ENCODE measurements around the gene CAB39L. TPM values are rescaled to one million over a fixed set of nuclear protein-coding genes. Genes with fewer than 3 reads are reported as not detected.
"Not testable (repeated sequence)": the region's sequence is repeated elsewhere in the genome, so short reads cannot be mapped to it uniquely, and the experiment has no call there.

CAB39L gene
- total RNA-seq, 1 donor from 2014 or later: 13.4 TPM

DNA sequence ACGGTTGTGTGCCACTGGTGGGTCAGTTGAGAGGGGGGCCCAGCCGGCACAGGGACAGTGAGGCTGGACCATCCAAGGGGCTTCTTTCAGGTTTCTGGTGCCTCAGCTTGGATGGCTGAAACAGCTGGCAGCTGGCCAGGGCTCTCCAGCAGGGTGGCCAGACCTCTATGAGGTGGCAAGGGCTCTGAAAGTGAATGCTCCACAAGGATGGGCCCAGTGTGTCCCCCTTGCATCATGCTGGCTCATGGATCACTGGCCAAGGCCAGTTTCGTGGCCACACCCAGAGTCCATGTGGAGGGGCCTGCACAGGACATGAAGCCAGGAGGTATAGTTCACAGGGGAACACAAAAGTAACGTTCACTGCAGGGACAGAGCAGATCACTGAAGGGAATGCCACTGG lies 146.5 kb downstream of the CAB39L start:
- Histone ChIP-seq H3K36me3 (peaks cover 8% of the 10 kb centered on the region), H3K27me3 (ENCODE audit: low read depth) (no peaks in the 10 kb centered on the region), H3K27ac (no peak overlapping the region), H3K4me1 (peaks cover 8% of the 10 kb centered on the region), H3K4me3 (no peak overlapping the region), H3K9me3 (no peaks in the 10 kb centered on the region)
- ATAC-seq: no peak
- intact Hi-C loops (cut with DNase I): no loop called here
- no peak for DNase-seq
- TF ChIP-seq, protein P1, sequence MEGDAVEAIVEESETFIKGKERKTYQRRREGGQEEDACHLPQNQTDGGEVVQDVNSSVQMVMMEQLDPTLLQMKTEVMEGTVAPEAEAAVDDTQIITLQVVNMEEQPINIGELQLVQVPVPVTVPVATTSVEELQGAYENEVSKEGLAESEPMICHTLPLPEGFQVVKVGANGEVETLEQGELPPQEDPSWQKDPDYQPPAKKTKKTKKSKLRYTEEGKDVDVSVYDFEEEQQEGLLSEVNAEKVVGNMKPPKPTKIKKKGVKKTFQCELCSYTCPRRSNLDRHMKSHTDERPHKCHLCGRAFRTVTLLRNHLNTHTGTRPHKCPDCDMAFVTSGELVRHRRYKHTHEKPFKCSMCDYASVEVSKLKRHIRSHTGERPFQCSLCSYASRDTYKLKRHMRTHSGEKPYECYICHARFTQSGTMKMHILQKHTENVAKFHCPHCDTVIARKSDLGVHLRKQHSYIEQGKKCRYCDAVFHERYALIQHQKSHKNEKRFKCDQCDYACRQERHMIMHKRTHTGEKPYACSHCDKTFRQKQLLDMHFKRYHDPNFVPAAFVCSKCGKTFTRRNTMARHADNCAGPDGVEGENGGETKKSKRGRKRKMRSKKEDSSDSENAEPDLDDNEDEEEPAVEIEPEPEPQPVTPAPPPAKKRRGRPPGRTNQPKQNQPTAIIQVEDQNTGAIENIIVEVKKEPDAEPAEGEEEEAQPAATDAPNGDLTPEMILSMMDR (IDR thresholded peaks at IDR 0.05): no peak

DNA sequence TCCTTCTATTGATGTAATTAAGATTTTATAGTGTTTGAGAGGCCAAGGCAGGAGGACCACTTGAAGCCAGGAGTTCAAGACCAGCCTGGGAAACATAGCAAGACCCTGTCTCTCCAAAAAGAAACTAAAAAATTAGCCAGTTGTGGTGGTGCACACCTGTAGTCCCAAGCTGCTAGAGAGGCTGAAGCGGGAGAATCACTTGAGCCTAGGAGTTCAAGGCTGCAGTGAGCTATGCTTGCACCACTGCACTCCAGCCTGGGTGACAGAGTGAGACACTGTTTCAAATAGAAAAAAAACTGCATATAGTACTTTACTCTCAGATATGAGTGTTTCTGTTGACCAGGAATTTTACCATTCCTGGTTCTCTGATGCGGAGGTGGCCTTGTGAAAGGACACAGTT lies 147.2 kb downstream of the CAB39L start:
- ATAC-seq (no peak), DNase-seq (no peak)
- Histone ChIP-seq H3K36me3 (peaks cover 8% of the 10 kb centered on the region), H3K9me3 (no peaks in the 10 kb centered on the region), H3K4me1 (peaks cover 8% of the 10 kb centered on the region), H3K27me3 (ENCODE audit: low read depth) (no peaks in the 10 kb centered on the region), H3K27ac (no peak overlapping the region), H3K4me3 (no peak overlapping the region)
- TF ChIP-seq, protein P1 (IDR thresholded peaks at IDR 0.05): no peak
- intact Hi-C loops (cut with DNase I): no loop called here

DNA sequence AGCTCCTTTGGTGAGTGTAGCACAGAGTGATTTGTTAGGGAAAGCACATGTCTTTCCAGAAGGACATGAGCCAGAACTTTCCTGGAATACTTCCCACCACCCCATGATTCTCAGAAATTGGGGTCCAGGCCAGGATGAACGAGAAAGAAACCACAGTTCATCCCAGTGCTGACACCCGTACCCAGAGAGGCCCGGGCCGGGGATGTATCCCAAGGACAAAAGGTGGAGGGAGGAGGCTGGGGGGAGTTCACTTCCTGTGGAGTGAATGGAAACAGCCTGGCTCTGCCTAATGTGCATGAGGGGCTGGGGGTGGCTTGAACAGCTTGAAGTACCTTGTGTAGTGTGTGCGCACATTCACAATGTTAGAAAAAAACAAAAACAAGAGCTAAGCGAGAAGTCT lies 148.6 kb downstream of the CAB39L start:
- Histone ChIP-seq H3K4me1 (peaks cover 8% of the 10 kb centered on the region), H3K4me3 (no peak overlapping the region), H3K27ac (no peak overlapping the region), H3K27me3 (ENCODE audit: low read depth) (no peaks in the 10 kb centered on the region), H3K36me3 (peaks cover 8% of the 10 kb centered on the region), H3K9me3 (no peaks in the 10 kb centered on the region)
- TF ChIP-seq, protein P1 (IDR thresholded peaks at IDR 0.05): no peak
- ATAC-seq (no peak), DNase-seq (no peak)
- intact Hi-C loops (cut with DNase I): no loop called here

DNA sequence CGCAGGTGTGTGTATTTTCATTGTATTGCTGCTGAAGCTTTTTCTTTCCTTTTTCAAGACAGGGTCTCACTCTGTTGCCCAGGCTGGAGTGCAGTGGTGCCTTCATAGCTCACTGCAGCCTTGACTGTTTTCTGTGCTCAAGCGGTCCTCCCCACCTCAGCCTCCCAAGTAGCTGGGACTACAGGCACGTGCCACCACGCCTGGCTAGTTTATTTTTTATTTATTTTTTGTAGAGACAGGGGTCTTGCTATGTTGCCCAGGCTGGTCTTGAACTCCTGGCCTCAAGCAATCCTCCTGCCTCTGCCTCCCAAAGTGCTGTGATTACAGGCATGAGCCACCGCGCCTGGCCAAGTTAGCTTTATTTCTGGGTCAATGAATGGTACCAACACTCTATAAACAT lies 149.1 kb downstream of the CAB39L start:
- H3K9me3 ChIP-seq; H3K27ac ChIP-seq; intact Hi-C loops (cut with DNase I); H3K4me3 ChIP-seq; ATAC-seq; H3K4me1 ChIP-seq; H3K36me3 ChIP-seq; DNase-seq; H3K27me3 ChIP-seq (ENCODE audit: low read depth): not testable (repeated sequence)

DNA sequence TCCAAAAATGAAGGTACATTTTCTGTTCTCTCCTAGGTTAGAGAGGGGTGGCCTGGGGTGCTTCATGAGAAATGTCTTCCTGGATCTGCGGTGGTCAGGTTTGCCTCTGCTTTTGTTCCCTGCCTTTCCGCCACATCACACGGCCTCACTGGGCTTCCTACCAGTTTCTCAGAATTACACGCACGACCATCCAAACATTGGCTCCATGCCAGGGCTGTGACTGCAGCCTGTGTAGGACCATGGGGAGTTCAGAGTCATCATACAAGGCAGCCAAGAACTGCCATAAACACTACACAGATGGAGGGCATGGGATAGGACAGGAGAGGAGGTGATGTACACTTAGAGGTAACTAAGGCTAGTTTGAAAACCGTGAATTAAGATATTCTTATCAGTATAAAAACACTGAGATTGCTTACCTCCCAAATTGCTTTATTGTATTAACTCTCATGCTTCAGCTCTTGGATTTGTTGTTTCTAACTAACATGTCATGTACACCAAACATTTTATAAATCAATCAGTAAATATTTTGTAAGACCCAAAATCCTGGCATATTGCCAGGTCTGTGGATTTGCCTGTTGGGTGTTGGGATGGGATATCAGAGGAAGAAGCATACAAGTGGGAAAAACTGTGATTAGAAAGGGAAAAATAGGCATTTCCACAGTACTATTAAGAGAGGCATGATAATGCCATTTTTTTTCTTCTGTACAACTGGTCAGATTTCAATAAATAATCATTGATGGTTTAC lies 150.9 kb downstream of the CAB39L start:
- no peak overlapping the region for H3K4me3 ChIP-seq
- TF ChIP-seq, protein P1 (IDR thresholded peaks at IDR 0.05): no peak
- peaks cover 8% of the 10 kb centered on the region for H3K4me1 ChIP-seq
- H3K27ac ChIP-seq: no peak overlapping the region
- H3K9me3 ChIP-seq: no peaks in the 10 kb centered on the region
- DNase-seq (no peak), ATAC-seq (peak; percentile 55 to 57)
- H3K36me3 ChIP-seq: peaks cover 8% of the 10 kb centered on the region
- H3K27me3 ChIP-seq (ENCODE audit: low read depth): no peaks in the 10 kb centered on the region
- intact Hi-C loops (cut with DNase I): no loop called here

DNA sequence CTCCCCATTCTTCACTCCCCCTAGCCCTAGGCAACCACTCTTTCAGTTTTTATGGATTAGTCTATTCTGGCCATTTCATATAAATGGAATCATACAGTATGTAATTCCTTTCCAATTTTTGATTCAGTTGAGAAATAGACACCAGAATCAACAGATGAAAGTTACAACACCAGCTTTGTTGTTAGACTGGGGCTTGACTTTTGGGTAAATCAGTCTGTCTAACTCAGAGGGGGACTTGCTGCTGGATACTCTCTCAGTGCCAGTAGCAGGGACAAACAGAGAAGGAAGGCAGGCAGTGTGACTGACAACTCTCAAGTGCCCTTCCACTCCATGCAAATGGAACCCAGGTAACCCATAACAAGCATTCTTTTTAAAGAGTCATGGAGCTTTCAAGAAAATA lies 155.4 kb downstream of the CAB39L start:
- no peaks in the 10 kb centered on the region for H3K9me3 ChIP-seq
- DNase-seq (no peak), ATAC-seq (no peak)
- H3K27ac ChIP-seq: no peak overlapping the region
- peaks cover 8% of the 10 kb centered on the region for H3K4me1 ChIP-seq
- no peak overlapping the region for H3K4me3 ChIP-seq
- TF ChIP-seq, protein P1 (IDR thresholded peaks at IDR 0.05): no peak
- intact Hi-C loops (cut with DNase I): no loop called here
- H3K36me3 ChIP-seq: peaks cover 11% of the 10 kb centered on the region
- no peaks in the 10 kb centered on the region for H3K27me3 ChIP-seq (ENCODE audit: low read depth)
